ENCODE data around the gene PRKCZ. TPM values are rescaled to one million over a fixed set of nuclear protein-coding genes. Genes with fewer than 3 reads are reported as not detected.

The PRKCZ gene
- total and polyA plus RNA-seq, 2 of the 4 experiments (the other 2 are of a cell fraction): 2.0 to 3.5 TPM

GRCh38 chr1:2072891-2073290, 22.7 kb downstream of the PRKCZ start:
- no peaks in the 10 kb centered on the region for H3K4me1 ChIP-seq (ENCODE audit: control insufficient read depth, insufficient read depth, low read length)
- no peak for TF ChIP-seq RCOR1 (IDR thresholded peaks at IDR 0.05; ENCODE audit: insufficient replicate concordance, low read length)
- no peak for TF ChIP-seq SMC3 (IDR thresholded peaks at IDR 0.05; ENCODE audit: low read depth, low read length)
- TF ChIP-seq CEBPB (IDR thresholded peaks at IDR 0.05; ENCODE audit: low read depth, low read length): no peak
- no peak for TF ChIP-seq NFE2L2 (IDR thresholded peaks at IDR 0.05; ENCODE audit: low read depth, low read length)
- TF ChIP-seq MAFK (IDR thresholded peaks at IDR 0.05; ENCODE audit: low read depth, low read length): no peak
- TF ChIP-seq CHD1 (IDR thresholded peaks at IDR 0.05; ENCODE audit: low read depth, low read length): no peak
- TF ChIP-seq, protein P1, sequence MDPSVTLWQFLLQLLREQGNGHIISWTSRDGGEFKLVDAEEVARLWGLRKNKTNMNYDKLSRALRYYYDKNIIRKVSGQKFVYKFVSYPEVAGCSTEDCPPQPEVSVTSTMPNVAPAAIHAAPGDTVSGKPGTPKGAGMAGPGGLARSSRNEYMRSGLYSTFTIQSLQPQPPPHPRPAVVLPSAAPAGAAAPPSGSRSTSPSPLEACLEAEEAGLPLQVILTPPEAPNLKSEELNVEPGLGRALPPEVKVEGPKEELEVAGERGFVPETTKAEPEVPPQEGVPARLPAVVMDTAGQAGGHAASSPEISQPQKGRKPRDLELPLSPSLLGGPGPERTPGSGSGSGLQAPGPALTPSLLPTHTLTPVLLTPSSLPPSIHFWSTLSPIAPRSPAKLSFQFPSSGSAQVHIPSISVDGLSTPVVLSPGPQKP (IDR thresholded peaks at IDR 0.05; ENCODE audit: borderline replicate concordance, low read depth, low read length): no peak
- TF ChIP-seq RFX5 (IDR thresholded peaks at IDR 0.05; ENCODE audit: low read depth, low read length): no peak
- no peak for TF ChIP-seq POLR2A (IDR thresholded peaks at IDR 0.05; ENCODE audit: low read depth, low read length)
- TF ChIP-seq USF2 (IDR thresholded peaks at IDR 0.05; ENCODE audit: low read depth, low read length): no peak
- H3K14ac ChIP-seq (replicated peaks; ENCODE audit: low read depth, low read length): no peak overlapping the region
- H4K91ac ChIP-seq (ENCODE audit: insufficient read depth, low read depth, low read length): no peak overlapping the region
- no peak overlapping the region for H3K9ac ChIP-seq (ENCODE audit: low read depth, low read length)
- H3K23ac ChIP-seq (ENCODE audit: low read depth, low read length): no peak overlapping the region
- DNase-seq (no peak), ATAC-seq (ENCODE audit: low read depth) (no peak)
- BruUV-seq (replicated peaks): no TSS peak
- H3K4ac ChIP-seq (ENCODE audit: low read depth, low read length): no peak overlapping the region
- 100% methylated on average over 2 of the region's 14 CpGs; no CpG with 5 or more reads in 1 of the 2 experiments for WGBS, 2 experiments (ENCODE audit: extremely low coverage in 2 of 2, insufficient read length in 1 of 2)
- H4K8ac ChIP-seq (ENCODE audit: low read depth in 2 of 2, low read length in 2 of 2): no peak overlapping the region
- no peak overlapping the region for H3K27ac ChIP-seq (ENCODE audit: insufficient read depth, low read length)
- H3K4me2 ChIP-seq (ENCODE audit: low read depth, low read length): no peak overlapping the region
- no peak overlapping the region for H3K18ac ChIP-seq (ENCODE audit: low read depth, low read length)
- ChIA-PET CTCF (no interaction called here), POLR2A (ENCODE audit: unreplicated experiment) (no interaction called here)
- in situ Hi-C loops (cut with MboI; ENCODE audit: low sequenced_read_pairs): no loop called here
- H3K79me1 ChIP-seq (ENCODE audit: low read depth in 1 of 2, low read length in 2 of 2): no peaks in the 10 kb centered on the region
- H3K4me3 ChIP-seq (ENCODE audit: insufficient read depth, low read depth, low read length): no peak overlapping the region
- H3K56ac ChIP-seq (ENCODE audit: extremely low read depth, insufficient read depth, low read length): no peak overlapping the region
- no peak overlapping the region for H2BK20ac ChIP-seq (ENCODE audit: low read depth, low read length)
- no peaks in the 10 kb centered on the region for H3K36me3 ChIP-seq (ENCODE audit: control insufficient read depth, insufficient read depth, low read length)
- no peak overlapping the region for H2AK9ac ChIP-seq (replicated peaks; ENCODE audit: low read depth, low read length, poor library complexity)
- dilution Hi-C loops (cut with HindIII; ENCODE audit: low sequenced_read_pairs, unreplicated experiment): no loop called here
- H2AK5ac ChIP-seq (ENCODE audit: low read depth, low read length): no peak overlapping the region
- no peaks in the 10 kb centered on the region for H3K9me1 ChIP-seq (ENCODE audit: insufficient read depth, low read length)
- H2BK15ac ChIP-seq (ENCODE audit: low read depth, low read length): no peak overlapping the region
- no peak overlapping the region for H2BK120ac ChIP-seq (ENCODE audit: low read depth, low read length)
- no peak overlapping the region for H2BK5ac ChIP-seq (ENCODE audit: low read depth, low read length, poor library complexity, severe bottlenecking)
- no peaks in the 10 kb centered on the region for H4K20me1 ChIP-seq (ENCODE audit: insufficient read depth, low read length)
- H2AFZ ChIP-seq (replicated peaks; ENCODE audit: low read length, poor library complexity): no peak overlapping the region
- H3K27me3 ChIP-seq (ENCODE audit: control insufficient read depth, insufficient read depth, low read length): peaks cover 32% of the 10 kb centered on the region
- H3K9me3 ChIP-seq (ENCODE audit: control insufficient read depth, insufficient read depth, low read length): peaks cover 10% of the 10 kb centered on the region
- intact Hi-C loops (cut with micrococcal nuclease): no loop called here
- no peak overlapping the region for H4K5ac ChIP-seq (ENCODE audit: low read depth, low read length)
